ENCODE results near the gene GSX2. TPM values are rescaled to one million over a fixed set of nuclear protein-coding genes. Genes with fewer than 3 reads are reported as not detected.

The GSX2 gene
- total RNA-seq, 2 experiments from 2014 or later, result not detected

DNA sequence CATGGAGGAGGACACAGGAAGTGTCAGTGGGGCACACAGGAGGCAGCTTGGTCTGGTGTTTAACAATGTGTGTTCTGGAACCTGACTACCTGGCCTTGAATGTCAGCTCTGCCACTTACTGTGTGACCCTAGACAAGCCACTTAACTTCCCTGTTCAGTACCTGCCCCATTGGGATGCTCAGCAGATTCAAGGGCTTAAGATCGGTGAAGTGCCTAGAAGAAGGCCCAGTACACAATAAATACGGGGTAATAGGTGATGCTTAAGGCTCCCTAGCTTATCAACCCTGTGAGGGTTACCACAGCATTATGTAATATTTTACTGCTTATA is 33.9 kb upstream of the GSX2 start:
- ATAC-seq (ENCODE audit: poor library complexity) (no peak), DNase-seq (no peak)
- ChIA-PET POLR2A (interaction anchor here (1.0 to 1.2 kb wide), 2 partner anchors 9 to 25 kb away, joined by 3 read pairs; no protein-coding TSS in a partner anchor), CTCF (no interaction called here)
- Mint-ChIP-seq H3K36me3 (ENCODE audit: low read depth) (peaks cover 27% of the 10 kb centered on the region), H3K4me3 (peak overlapping the region; percentile 86), H3K4me1 (ENCODE audit: low read depth) (peaks cover 42% of the 10 kb centered on the region), H3K9me3 (no peaks in the 10 kb centered on the region), H3K27me3 (no peaks in the 10 kb centered on the region), H3K27ac (peak overlapping the region; percentile 90)
- H3K27me3 ChIP-seq (ENCODE audit: control insufficient read depth in 1 of 2, insufficient read depth in 2 of 2, low read length in 2 of 2), result no peaks in the 10 kb centered on the region
- intact Hi-C loops (cut with DNase I, micrococcal nuclease), result loop anchor here in 1 of 2 experiments (5.0 to 10.0 kb wide), 3 partner anchors 684 to 1889 kb away; no protein-coding TSS in a partner anchor
- TF ChIP-seq CTCF (IDR thresholded peaks at IDR 0.05), result no peak
- no peak overlapping the region for H3K27ac ChIP-seq (ENCODE audit: low read depth in 1 of 2, low read length in 2 of 2)
- peaks cover 8% of the 10 kb centered on the region for H3K4me1 ChIP-seq (ENCODE audit: insufficient read depth, low read length)
- no peaks in the 10 kb centered on the region for H3K36me3 ChIP-seq (ENCODE audit: insufficient read depth, low read length)
- no peaks in the 10 kb centered on the region for H3K9me3 ChIP-seq (ENCODE audit: control insufficient read depth in 1 of 2, insufficient read depth in 1 of 2, low read length in 2 of 2)
- no peak overlapping the region for H3K4me3 ChIP-seq (ENCODE audit: low read length)

DNA sequence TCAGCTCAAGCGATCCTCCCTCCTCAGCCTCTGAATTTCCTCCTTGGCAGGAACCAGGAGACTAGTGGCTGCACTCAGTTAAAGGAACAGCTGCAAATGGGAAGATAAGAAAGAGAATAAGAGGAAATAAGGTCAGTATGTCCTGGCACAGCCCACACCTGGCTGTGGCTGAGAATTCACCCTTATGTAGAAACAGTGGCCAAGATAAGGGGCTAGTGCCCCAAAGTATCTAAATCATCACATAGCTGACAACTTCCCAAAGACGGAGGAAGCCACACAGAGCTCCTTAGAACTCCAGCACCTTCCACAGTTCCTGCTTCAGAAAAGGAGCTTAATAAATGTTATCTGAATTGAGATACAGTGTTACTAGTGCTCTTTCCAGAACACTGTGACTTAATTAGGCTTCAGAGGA is 33.2 kb upstream of the GSX2 start:
- Histone ChIP-seq H3K4me1 (ENCODE audit: insufficient read depth, low read length) (peaks cover 8% of the 10 kb centered on the region), H3K27me3 (ENCODE audit: control insufficient read depth in 1 of 2, insufficient read depth in 2 of 2, low read length in 2 of 2) (no peaks in the 10 kb centered on the region), H3K9me3 (ENCODE audit: control insufficient read depth in 1 of 2, insufficient read depth in 1 of 2, low read length in 2 of 2) (no peaks in the 10 kb centered on the region), H3K27ac (ENCODE audit: low read depth in 1 of 2, low read length in 2 of 2) (no peak overlapping the region), H3K4me3 (ENCODE audit: low read length) (no peak overlapping the region), H3K36me3 (ENCODE audit: insufficient read depth, low read length) (no peaks in the 10 kb centered on the region)
- Mint-ChIP-seq H3K27me3 (no peaks in the 10 kb centered on the region), H3K4me3 (peak overlapping the region; percentile 54), H3K9me3 (no peaks in the 10 kb centered on the region), H3K4me1 (ENCODE audit: low read depth) (peaks cover 35% of the 10 kb centered on the region), H3K36me3 (ENCODE audit: low read depth) (peaks cover 24% of the 10 kb centered on the region), H3K27ac (peak overlapping the region; percentile 90)
- ChIA-PET CTCF (no interaction called here), POLR2A (interaction anchor here (1.2 kb wide), 1 partner anchor 9 kb away, joined by 3 read pairs; no protein-coding TSS in a partner anchor)
- DNase-seq, result no peak
- intact Hi-C loops (cut with DNase I, micrococcal nuclease), result loop anchor here in 1 of 2 experiments (1.0 to 10.0 kb wide), 4 partner anchors 27 to 1888 kb away; no protein-coding TSS in a partner anchor
- ATAC-seq (ENCODE audit: poor library complexity), result no peak
- TF ChIP-seq CTCF (IDR thresholded peaks at IDR 0.05), result no peak

DNA sequence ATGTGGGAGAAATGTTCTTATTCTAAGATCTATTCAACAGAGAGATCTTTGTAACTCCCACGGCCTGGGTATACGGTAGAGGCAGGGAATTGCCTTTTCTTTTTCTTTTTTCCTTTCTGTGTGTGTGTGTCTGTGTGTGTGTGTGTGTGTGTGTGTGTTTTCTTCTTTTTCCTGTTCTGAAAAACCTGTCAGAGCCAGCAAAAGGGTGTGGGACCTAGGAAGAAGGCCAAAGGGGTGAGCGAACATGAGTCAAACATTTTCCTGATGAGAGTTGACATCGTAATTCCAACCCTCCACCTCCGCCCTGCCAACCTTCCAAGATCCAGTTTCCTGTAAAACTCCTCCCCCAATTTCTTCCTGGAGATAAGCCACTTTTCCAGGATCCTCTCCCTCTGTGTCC is 32.8 kb upstream of the GSX2 start:
- Mint-ChIP-seq H3K4me3 (peak overlapping the region; percentile 51), H3K36me3 (ENCODE audit: low read depth) (peaks cover 21% of the 10 kb centered on the region), H3K27me3 (no peaks in the 10 kb centered on the region), H3K27ac (peak overlapping the region; percentile 90), H3K4me1 (ENCODE audit: low read depth) (peaks cover 31% of the 10 kb centered on the region), H3K9me3 (no peaks in the 10 kb centered on the region)
- no peaks in the 10 kb centered on the region for H3K9me3 ChIP-seq (ENCODE audit: control insufficient read depth in 1 of 2, insufficient read depth in 1 of 2, low read length in 2 of 2)
- intact Hi-C loops (cut with DNase I, micrococcal nuclease), result loop anchor here in 1 of 2 experiments (1.0 to 10.0 kb wide), 4 partner anchors 26 to 1888 kb away; no protein-coding TSS in a partner anchor
- no peak for DNase-seq
- ChIA-PET CTCF (no interaction called here), POLR2A (interaction anchor here (1.2 kb wide), 1 partner anchor 10 kb away, joined by 3 read pairs; no protein-coding TSS in a partner anchor)
- H3K4me3 ChIP-seq (ENCODE audit: low read length), result no peak overlapping the region
- no peaks in the 10 kb centered on the region for H3K27me3 ChIP-seq (ENCODE audit: control insufficient read depth in 1 of 2, insufficient read depth in 2 of 2, low read length in 2 of 2)
- peaks cover 8% of the 10 kb centered on the region for H3K4me1 ChIP-seq (ENCODE audit: insufficient read depth, low read length)
- no peaks in the 10 kb centered on the region for H3K36me3 ChIP-seq (ENCODE audit: insufficient read depth, low read length)
- ATAC-seq (ENCODE audit: poor library complexity), result no peak
- no peak overlapping the region for H3K27ac ChIP-seq (ENCODE audit: low read depth in 1 of 2, low read length in 2 of 2)
- TF ChIP-seq CTCF (IDR thresholded peaks at IDR 0.05), result no peak
